ENCODE results near the gene PPY.
"Not testable (repeated sequence)": the region's sequence is repeated elsewhere in the genome, so short reads cannot be mapped to it uniquely, and the experiment has no call there.

The PPY gene

DNA sequence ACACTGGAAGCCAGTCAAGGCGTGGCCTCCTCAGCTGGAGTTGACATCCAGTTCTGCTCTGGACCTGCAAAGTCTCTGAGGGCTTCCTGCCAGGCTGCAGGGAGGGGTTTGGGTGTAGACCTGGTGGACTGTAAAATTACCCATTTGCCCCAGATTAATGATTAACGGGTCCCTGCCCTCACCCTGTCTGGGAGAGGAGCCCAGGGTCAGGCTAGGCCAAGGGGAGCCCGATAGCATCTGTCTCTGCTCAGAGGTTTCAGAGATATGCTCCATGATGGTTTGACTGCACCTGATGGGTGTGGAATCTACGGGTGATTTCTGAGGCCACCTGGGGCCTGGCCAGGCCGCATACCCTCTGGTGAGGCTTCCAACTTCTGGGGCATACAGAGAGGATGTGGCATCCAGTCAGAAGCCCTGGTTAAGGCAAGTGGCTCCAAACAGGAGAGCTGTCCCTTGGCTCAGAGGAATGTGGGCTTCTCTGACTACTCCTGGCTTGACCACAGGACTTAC is 11.2 kb downstream of the PPY start:
- no peak for DNase-seq (ENCODE audit: low spot score)

GRCh38 chr17:43928609-43929008 is 13.7 kb downstream of the PPY start:
- DNase-seq (ENCODE audit: low spot score): no peak

DNA sequence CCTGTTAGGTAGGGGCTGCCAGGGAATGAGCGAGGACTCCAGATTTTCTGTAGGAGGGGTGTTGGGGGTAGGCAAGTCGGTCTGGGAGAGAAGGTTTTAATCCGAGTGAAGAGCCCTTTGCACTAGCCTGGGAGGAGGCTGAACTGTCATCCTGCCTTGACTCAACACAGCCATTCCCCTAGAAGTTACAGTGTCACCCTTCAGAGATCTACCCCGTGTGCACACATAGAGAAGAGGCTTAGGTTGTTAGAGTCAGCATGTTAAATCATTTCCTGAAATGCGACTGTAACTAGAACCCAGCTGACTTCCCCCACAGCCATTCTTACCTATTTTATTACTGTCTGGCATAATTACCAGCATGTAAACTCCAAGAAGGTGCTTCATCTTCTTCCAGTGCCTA is 14.3 kb downstream of the PPY start:
- DNase-seq (ENCODE audit: low spot score): not testable (repeated sequence)

DNA sequence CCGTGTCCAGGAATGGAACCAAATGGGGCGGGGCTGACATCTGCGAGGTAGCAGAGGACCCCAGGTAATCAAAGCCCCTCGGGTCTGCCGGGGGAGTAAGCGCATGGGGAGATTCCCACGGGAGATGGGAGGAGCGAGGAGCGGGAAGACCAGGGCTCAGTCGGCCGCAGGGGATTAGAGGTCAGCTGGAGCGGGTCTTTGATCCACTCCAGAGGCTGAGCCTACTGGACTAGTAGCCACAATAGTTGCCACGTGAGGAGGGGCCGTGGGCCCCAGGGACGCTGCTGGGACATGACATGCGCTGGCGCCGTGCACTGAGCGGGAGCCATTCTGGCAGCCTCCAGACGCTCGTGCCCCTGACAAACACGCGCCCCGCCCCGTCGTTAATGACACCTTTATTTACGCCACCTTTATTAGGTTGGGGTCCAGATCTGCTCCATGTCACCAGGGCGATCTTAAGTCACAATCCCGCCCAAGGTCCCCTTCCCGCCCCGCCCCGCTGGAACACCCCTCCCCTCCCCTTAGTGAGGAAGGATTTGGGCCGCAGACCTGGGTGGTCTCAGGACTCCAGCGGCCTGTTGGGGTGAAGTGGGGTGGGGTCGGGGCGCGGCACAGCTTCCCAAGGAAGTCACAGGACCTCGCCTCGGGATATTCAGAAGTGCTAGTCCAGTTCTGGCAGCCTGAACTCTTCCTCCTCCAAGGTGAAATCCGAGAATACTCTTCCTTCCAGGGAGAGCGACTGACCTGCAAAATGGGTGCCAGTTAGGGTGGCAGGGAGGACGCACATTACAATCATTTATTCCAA is 15.0 kb downstream of the PPY start:
- no peak for DNase-seq (ENCODE audit: low spot score)

- no peak for DNase-seq (ENCODE audit: low spot score)
Measured at GRCh38 chr17:43924558-43924957, 17.7 kb downstream of the PPY start.

DNA sequence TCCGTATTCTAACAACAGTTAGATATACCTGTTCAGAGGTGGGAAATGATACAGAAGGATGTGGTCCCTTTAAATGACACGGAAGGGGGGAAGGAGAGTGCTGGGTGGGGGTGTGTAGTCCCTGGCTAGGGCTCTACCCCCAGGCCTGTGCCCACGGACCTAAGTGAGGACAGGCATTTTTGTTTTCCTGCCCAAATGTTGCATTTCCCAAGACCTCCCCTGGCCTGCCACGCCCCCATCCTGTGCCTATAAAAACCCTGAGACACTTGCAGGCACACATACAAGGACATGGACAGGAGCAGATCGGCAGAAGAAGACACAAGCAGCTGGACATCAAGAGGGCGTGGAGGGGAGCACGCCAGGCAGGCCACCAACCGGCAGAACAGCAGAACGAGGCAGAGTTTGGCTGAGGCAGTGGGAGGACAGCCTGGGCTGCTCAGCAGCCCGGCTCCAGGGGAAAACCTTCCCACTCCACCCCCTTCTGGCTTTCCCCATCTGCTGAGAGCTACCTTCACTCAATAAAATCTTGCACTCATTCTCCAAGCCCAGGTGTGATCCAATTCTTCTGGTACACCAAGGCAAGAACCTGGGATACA is 21.7 kb downstream of the PPY start:
- DNase-seq (ENCODE audit: low spot score): no peak

DNA sequence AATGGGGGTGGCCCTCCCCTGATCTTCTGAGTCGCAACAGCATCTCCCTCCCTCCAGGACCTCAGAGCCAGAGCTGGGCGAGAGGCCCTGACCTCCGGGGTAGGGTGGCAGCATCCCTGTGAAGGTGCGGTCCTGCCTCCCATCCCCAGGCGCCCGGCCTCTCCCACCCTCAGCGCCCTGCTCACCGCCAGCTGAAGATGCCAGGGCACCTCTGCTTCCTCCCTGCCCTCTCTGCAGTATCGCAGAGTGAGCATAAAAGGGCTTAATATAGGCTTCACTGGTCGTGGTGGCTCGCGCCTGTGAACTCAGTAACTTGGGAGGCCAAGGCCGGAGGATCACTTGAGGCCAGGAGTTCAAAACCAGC is 24.3 kb downstream of the PPY start:
- DNase-seq (ENCODE audit: low spot score): no peak

GRCh38 chr17:43917348-43918025 is 24.8 kb downstream of the PPY start:
- no peak for DNase-seq (ENCODE audit: low spot score)

GRCh38 chr17:43917016-43917347 is 25.3 kb downstream of the PPY start:
- no peak for DNase-seq (ENCODE audit: low spot score)

GRCh38 chr17:43916385-43916784 is 25.9 kb downstream of the PPY start:
- no peak for DNase-seq (ENCODE audit: low spot score)

- DNase-seq (ENCODE audit: low spot score): peak; percentile 42
Measured at GRCh38 chr17:43915559-43915958, 26.7 kb downstream of the PPY start.

GRCh38 chr17:43914451-43914850 is 27.8 kb downstream of the PPY start:
- DNase-seq (ENCODE audit: low spot score): no peak

DNA sequence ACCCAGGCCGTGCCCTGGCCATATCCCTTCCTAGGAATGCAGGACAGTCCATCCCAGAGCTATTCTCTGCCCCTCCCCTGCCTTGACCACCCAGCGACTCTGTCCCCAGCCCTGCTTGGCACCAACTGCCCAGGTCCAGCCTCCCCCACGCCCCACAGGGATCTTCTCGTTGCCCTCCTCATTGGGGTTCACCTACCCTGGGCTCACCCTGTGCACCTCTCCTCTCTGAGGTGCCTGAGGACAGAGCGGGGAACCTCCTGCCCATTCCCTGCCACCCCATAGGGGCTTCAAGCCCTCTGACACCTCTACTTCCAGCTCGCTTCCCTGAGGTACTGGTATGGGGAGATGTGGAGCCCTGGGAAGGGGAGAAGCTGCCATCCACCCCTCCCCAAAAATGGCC is 28.7 kb downstream of the PPY start:
- no peak for DNase-seq (ENCODE audit: low spot score)

- no peak for DNase-seq (ENCODE audit: low spot score)
Measured at GRCh38 chr17:43912635-43913304, 29.5 kb downstream of the PPY start.

GRCh38 chr17:43911904-43912303 is 30.4 kb downstream of the PPY start:
- DNase-seq (ENCODE audit: low spot score): no peak

DNA sequence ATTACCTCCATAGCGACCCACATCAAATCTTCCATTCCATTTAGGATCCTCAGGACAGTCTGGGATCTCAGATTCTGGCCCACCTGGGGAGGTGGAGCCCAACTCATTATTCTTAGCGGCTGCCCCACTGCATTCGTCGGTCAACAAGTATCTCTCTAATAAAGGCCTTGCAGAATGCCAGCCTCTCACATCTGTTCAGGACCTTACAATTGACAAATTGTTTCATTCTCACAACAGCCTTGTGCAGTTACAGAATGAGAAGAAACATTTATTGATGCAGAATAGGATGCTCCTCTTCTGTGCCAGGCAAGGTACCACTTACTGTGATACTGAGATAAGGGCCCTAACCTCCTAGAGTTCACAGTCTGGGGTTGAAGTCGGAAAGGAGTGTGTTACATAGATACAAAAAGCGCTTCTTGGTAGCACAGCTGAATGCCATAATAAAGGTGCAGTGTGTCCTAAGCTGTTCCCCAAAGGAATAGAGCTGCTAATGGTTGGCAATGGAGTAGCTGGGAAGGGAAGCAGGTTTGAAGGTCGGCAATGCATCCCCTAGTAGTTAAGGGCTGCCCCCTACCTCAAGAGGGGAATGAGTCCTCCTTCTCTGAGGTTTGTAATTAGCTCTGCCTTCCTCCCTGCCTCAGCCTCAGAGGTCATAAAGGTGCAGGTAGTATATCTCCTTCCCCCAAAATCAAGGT is 32.6 kb downstream of the PPY start:
- DNase-seq (ENCODE audit: low spot score): no peak

GRCh38 chr17:43907998-43908721 is 34.1 kb downstream of the PPY start:
- DNase-seq (ENCODE audit: low spot score): peak; percentile 90

- DNase-seq (ENCODE audit: low spot score): peak; percentile 86
Measured at GRCh38 chr17:43907425-43907981, 34.8 kb downstream of the PPY start, which contains the start of gene MPP2. Gene MPP2 (minus strand): TSS chr17:43907536. CDS start chr17:43904460, 3,076 bp downstream.

- DNase-seq (ENCODE audit: low spot score): no peak
Measured at GRCh38 chr17:43906951-43907424, 35.3 kb downstream of the PPY start.

- DNase-seq (ENCODE audit: low spot score): peak; percentile 82
Measured at GRCh38 chr17:43905985-43906852, 36.1 kb downstream of the PPY start.
